Renal cortex interstitium (tissue), 15 donors: ENCODE measurements around the gene BAZ1A. TPM values are rescaled to one million over a fixed set of nuclear protein-coding genes. Genes with fewer than 3 reads are reported as not detected.
A peak's percentile ranks its signal among the peaks of the same experiment; 100 is the strongest.

Experiments used
- DNase-seq, 11 donors: peaks; one replicate each; pipeline ENCODE4 v3.0.0-alpha.2; 2013; ENCODE audit warnings: low read depth in 9 of 11, low spot score in 4 of 11; ENCODE audit errors: extremely low read depth in 1 of 11
- long read RNA-seq, 16 experiments: transcript quantifications; one replicate each; lab custom pipeline, GENCODE V29; 2026
- polyA plus RNA-seq, 3 donors: library from polyadenylated mRNA; unstranded; fragments of 120-200 nt; gene quantifications; one replicate each; pipeline ENCODE4 v1.2.1, GENCODE V29; 2013; ENCODE audit not compliant: insufficient read length in 3 of 3

BAZ1A gene, protein sequence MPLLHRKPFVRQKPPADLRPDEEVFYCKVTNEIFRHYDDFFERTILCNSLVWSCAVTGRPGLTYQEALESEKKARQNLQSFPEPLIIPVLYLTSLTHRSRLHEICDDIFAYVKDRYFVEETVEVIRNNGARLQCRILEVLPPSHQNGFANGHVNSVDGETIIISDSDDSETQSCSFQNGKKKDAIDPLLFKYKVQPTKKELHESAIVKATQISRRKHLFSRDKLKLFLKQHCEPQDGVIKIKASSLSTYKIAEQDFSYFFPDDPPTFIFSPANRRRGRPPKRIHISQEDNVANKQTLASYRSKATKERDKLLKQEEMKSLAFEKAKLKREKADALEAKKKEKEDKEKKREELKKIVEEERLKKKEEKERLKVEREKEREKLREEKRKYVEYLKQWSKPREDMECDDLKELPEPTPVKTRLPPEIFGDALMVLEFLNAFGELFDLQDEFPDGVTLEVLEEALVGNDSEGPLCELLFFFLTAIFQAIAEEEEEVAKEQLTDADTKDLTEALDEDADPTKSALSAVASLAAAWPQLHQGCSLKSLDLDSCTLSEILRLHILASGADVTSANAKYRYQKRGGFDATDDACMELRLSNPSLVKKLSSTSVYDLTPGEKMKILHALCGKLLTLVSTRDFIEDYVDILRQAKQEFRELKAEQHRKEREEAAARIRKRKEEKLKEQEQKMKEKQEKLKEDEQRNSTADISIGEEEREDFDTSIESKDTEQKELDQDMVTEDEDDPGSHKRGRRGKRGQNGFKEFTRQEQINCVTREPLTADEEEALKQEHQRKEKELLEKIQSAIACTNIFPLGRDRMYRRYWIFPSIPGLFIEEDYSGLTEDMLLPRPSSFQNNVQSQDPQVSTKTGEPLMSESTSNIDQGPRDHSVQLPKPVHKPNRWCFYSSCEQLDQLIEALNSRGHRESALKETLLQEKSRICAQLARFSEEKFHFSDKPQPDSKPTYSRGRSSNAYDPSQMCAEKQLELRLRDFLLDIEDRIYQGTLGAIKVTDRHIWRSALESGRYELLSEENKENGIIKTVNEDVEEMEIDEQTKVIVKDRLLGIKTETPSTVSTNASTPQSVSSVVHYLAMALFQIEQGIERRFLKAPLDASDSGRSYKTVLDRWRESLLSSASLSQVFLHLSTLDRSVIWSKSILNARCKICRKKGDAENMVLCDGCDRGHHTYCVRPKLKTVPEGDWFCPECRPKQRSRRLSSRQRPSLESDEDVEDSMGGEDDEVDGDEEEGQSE (N-terminal part only)
- 10 to 100 TPM; 25.2 to 29.7 (median 29.4) TPM for polyA plus RNA-seq
- long read RNA-seq, donor 1, result 0 reads
- long read RNA-seq, donor 2, result 0 reads
- long read RNA-seq, donor 3, full-length matches to known transcripts, result 1 of 1 reads
- long read RNA-seq, donor 3, partial matches to known transcripts, result 0 of 1 reads
- long read RNA-seq, donor 3, other reads (novel, unspliced or antisense), result 0 of 1 reads
- long read RNA-seq, donor 4, partial matches to known transcripts, result 0 of 1 reads
- long read RNA-seq, donor 4, other reads (novel, unspliced or antisense), result 0 of 1 reads
- long read RNA-seq, donor 5, result 0 reads
- long read RNA-seq, donor 6, partial matches to known transcripts, result 0 of 2 reads
- long read RNA-seq, donor 6, other reads (novel, unspliced or antisense), result 0 of 2 reads
- long read RNA-seq, donor 7, partial matches to known transcripts, result 0 of 3 reads
- long read RNA-seq, donor 7, other reads (novel, unspliced or antisense), result 0 of 3 reads
- long read RNA-seq, donor 8, result 0 reads
- long read RNA-seq, donor 9, result 0 reads
- long read RNA-seq, donor 10, result 0 reads
- long read RNA-seq, donor 11, result 0 reads
- long read RNA-seq, donor 12, result 0 reads
- long read RNA-seq, donor 13, result 0 reads
- long read RNA-seq, donor 14, result 0 reads
- long read RNA-seq, donor 15, partial matches to known transcripts, result 0 of 1 reads
- long read RNA-seq, donor 15, other reads (novel, unspliced or antisense), result 0 of 1 reads
- long read RNA-seq, donor 16, partial matches to known transcripts, result 0 of 1 reads
- long read RNA-seq, donor 16, other reads (novel, unspliced or antisense), result 0 of 1 reads

DNA sequence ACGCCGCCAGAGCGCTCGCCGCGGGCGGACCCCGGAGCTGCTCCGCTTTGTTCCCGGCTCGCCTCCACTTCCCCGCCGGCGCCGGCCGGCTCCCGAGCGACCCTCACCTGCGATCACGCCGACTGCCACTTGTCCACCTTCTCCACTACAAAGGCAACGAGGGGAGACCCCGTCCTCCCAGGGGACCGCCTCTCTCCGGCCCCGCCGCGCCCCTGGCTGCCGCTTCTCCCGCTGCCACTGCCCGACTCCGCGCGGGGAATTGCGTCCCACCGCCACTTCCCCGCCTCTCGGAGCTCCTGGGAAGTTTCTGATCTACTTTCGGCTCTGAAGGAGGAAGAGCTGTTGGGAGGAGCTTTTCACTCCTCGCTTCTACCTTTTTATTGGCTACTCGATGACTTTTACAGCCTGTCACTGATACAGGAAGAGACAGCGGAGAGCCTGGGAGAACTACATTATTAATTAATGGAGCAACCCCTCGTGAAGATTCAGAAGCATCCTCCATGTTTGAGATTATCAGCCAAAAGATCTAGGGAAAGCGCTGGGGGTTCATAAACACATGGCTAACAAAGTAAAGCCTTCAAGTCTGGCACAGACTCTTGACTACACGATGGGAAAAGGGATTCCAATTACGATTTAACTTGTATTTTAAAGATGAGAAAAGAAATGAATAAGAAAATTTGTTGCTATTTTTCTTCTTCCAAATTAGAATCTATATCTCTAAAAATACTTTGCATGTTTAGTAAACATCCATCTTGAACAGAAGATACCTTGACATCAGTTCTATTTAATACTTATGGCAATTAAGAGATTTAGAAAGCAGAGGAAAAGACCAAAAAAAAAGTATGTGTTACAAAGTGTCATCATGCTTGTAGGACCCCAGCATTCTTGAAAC lies at the start of gene BAZ1A:
BAZ1A (minus strand) TSS at position 330 of the 892 bp plus-strand sequence. CDS start 756 bp downstream, outside the sequence.
- DNase-seq, result peak; percentile 40 to 74 (median 56)

DNA sequence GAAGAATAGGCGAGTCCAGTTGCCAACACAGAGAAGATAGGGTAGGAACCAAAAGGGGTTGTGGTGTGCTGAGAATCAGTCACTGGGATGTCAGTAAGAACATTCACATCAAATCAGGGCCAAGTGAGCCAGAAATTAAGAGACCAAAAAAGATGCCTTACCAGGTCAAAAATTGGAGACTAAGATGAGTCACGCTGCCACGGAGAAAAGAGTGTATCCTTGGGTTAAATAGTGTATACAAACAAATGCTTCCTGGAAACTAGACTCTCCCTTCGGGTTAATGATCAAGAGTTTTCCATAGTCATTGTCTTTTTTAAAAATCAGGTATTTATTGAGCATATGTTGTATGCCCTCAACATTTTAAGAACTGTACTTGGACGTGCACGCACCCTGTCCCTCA lies 45.2 kb upstream of the BAZ1A start:
- no peak for DNase-seq

GRCh38 chr14:34913619-34914018 lies 38.5 kb upstream of the BAZ1A start:
- no peak for DNase-seq

DNA sequence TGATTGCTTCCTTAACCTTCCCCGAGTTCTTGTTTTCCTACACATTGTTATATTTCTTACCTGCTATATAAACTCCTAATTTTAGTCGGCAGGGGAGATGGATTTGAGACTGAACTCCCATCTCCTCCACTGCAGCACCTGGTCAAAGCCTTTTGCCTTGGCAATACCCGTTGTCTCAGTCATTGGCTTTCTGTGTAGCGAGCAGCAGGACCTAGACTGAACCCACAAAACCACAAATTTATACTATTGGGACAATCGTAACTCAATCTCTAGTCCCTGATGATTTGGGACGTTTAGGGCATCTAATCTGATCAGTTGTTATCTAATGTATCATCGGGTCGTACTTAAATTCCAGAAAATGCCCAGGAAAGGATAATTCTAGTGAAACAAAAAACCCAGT lies 37.8 kb upstream of the BAZ1A start:
- DNase-seq, result no peak

- no peak for DNase-seq
Observed at GRCh38 chr14:34912182-34912581, 37.0 kb upstream of the BAZ1A start.

DNA sequence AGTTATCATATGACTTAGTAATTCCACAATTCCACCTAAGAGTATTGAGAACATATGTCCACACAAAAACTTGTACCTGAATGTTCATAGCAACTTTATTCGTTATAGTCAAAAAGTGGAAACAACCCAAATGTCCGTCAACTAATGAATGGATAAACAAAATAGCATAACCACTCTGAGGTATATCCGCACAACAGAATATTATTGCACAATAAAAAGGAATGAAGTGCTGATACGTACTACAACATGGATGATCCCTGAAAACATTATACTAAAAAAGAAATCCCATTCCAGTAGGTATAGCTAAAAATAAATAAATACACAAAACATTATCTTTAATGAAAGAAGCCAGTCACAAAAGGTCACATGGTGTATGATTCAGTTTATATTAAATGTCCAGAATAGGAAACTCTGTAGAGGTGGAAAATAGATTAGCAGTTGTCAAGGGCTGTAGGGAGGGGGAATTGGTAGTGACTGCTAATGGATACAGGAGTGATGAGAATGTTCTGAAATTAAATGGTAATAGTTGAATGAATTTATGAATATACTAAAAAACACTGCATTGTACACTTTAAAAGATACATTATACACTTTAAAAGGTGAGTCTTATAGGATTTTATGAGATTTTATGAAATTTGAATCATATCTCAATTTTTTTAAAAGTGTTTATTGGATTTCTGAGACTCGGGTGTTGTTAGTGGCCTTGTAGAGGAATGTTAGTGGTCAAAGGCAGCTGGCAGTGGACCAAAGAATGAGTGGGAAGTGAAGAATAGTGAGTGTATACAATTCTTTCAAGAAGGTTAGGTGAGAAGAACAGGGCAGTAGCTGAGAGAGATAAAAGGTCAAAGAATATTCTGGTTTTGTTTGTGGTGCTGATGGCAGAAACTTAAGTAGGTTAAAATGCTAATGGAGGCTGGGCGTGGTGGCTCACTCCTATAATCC lies 36.3 kb upstream of the BAZ1A start:
- no peak for DNase-seq

GRCh38 chr14:34906287-34906686 lies 31.1 kb upstream of the BAZ1A start:
- no peak for DNase-seq

- DNase-seq, result no peak
Observed at GRCh38 chr14:34895277-34895676, 20.1 kb upstream of the BAZ1A start.

DNA sequence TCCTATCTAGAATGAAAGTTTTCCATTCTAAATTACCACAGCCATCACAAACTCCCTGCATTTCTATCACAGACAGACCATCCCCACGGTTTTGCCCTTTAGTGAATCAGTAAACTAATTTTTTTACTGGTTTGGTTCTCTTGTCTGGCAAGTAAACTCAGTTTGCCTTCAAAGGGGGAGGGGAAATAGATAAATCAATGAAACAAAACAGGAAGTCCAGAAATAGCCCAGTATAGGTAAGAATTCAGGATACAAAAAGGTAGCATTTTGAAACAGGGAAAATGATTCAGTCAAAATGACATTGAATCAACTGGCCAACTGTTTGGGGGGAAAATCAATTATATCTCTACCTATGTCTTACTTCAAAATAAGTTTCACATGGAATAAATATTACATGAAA lies 15.8 kb upstream of the BAZ1A start:
- DNase-seq, result no peak

- no peak for DNase-seq
Observed at GRCh38 chr14:34888186-34888585, 13.0 kb upstream of the BAZ1A start.

DNA sequence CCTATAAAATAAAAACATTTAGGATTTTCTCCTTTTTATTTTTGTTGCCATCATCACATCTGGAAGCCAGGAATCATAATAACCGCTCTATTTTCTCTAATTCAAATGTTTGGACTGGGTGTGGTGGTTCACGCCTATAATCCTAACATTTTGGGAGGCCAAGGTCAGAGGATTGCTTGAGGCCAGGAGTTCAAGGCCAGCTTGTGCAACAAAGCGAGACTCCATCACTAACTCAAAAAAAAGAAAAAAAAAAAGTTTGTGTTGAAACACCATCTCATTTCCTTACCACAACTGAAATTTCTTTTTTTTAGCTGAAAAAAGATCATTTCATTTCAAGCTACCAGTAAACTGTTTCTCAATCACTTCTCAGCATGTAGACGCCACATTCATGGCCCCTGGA lies 8.8 kb upstream of the BAZ1A start:
- no peak for DNase-seq

- DNase-seq, result peak; percentile 18 to 56 (median 33)
Observed at GRCh38 chr14:34874386-34875030, 652 bp downstream of the BAZ1A start.

GRCh38 chr14:34873589-34874385 lies 1.4 kb downstream of the BAZ1A start:
- peak in 8 of 11 donors; percentile 53 to 78 (median 68) for DNase-seq

GRCh38 chr14:34872822-34873588 lies 2.2 kb downstream of the BAZ1A start:
- peak; percentile 9 to 71 (median 29) for DNase-seq
